CD4-positive, alpha-beta T cell treated with Interleukin-6 at 100 ng/mL for 8 hours (primary cell): ENCODE data around the gene HIF1AN.

ENCODE experiments used
- DNase-seq: peaks from one replicate; pipeline ENCODE4 v3.0.0-alpha.2; 2020; ENCODE audit warnings: mixed read lengths, low spot score

HIF1AN gene

GRCh38 chr10:100522107-100522801, 13.5 kb upstream of the HIF1AN start:
- no peak for DNase-seq

GRCh38 chr10:100522945-100523344, 12.8 kb upstream of the HIF1AN start:
- no peak for DNase-seq

GRCh38 chr10:100524206-100524605, 11.5 kb upstream of the HIF1AN start:
- DNase-seq, result no peak

- no peak for DNase-seq
These were observed 11.1 kb upstream of the HIF1AN start for GRCh38 chr10:100524638-100525037.

GRCh38 chr10:100528123-100528886, 7.4 kb upstream of the HIF1AN start:
- DNase-seq, result peak; percentile 8

- DNase-seq, result no peak
These were observed 6.7 kb upstream of the HIF1AN start for GRCh38 chr10:100528921-100529474.

GRCh38 chr10:100529475-100530298, 6.1 kb upstream of the HIF1AN start, which contains the start of gene NDUFB8:
Gene NDUFB8 (minus strand): TSS chr10:100529871. CDS start chr10:100529851, 20 bp downstream.
- DNase-seq, result peak; percentile 86

- DNase-seq, result no peak
These were observed 4.0 kb upstream of the HIF1AN start for GRCh38 chr10:100531761-100532160.

GRCh38 chr10:100534726-100535125, 1.0 kb upstream of the HIF1AN start:
- DNase-seq, result no peak

- DNase-seq, result no peak
These were observed 417 bp upstream of the HIF1AN start for GRCh38 chr10:100535338-100535714.

- no peak for DNase-seq
These were observed 1.7 kb downstream of the HIF1AN start for GRCh38 chr10:100537475-100537874.

- DNase-seq, result no peak
These were observed 9.2 kb downstream of the HIF1AN start for GRCh38 chr10:100544950-100545349.

- no peak for DNase-seq
These were observed 15.5 kb downstream of the HIF1AN start for GRCh38 chr10:100551196-100551595.

- no peak for DNase-seq
These were observed 16.0 kb downstream of the HIF1AN start for GRCh38 chr10:100551738-100552137.

GRCh38 chr10:100553929-100554328, 18.2 kb downstream of the HIF1AN start:
- DNase-seq, result no peak

- no peak for DNase-seq
These were observed 19.2 kb downstream of the HIF1AN start for GRCh38 chr10:100554902-100555301.

- no peak for DNase-seq
These were observed 24.5 kb downstream of the HIF1AN start for GRCh38 chr10:100560248-100560647.

- DNase-seq, result no peak
These were observed 25.3 kb downstream of the HIF1AN start for GRCh38 chr10:100561005-100561404.

- peak; percentile 64 for DNase-seq
These were observed 26.4 kb downstream of the HIF1AN start for GRCh38 chr10:100562008-100562672.

GRCh38 chr10:100565206-100565985, 29.7 kb downstream of the HIF1AN start:
- no peak for DNase-seq

GRCh38 chr10:100566561-100566960, 30.8 kb downstream of the HIF1AN start:
- DNase-seq, result no peak
